NCI-H526 treated with DMSO at 0.1 percent for 48 hours (cell line): ENCODE data around the gene SPAAR.
"Not testable (repeated sequence)": the region's sequence is repeated elsewhere in the genome, so short reads cannot be mapped to it uniquely, and the experiment has no call there.

Experiments used
- DNase-seq: peaks from one replicate; lab custom pipeline; 2025; lab: John Stamatoyannopoulos, UW

The SPAAR gene, protein sequence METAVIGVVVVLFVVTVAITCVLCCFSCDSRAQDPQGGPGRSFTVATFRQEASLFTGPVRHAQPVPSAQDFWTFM

DNA sequence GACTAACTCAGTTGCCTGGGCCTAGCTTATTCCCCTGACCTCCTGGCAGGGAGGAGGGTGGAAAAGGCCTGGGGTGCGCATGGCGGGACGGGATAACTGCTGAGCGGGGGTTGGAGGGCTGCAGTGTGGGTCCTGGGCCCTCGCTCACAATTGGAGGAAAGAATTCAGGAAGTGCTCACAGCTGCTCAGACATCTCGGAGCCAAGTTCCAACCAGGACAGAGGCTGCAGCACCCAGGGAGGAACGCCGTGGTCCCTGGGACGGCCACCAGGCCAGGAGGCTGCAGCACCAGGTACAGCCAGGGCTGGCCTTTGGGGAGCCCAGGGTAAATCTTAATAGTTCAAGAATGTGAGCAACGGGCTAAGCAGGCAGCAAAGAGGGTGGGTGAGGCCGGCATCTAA is at the start of gene SPAAR:
Gene SPAAR, plus strand, starts transcription at position 217 of the 400 bp plus-strand sequence. CDS start 974 bp downstream, outside the sequence.
- DNase-seq = no peak

DNA sequence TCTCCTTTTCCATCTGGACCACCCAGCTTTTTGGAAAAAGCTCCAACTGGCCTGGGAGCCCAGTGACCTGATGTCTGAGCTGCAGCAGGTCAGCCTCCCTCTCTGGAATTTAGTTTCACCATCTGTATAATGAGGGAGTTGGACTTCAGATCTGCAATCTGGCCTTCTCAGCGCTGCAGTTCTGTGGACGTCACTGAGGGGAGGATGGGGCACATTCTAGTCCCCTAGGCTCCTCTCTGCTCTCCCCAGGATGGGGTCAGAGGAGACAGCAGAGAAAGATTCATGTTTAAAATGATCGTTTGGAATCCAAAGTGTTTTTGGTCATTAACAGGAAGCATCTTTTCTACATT is 49.3 kb upstream of the SPAAR start:
- DNase-seq = no peak

DNA sequence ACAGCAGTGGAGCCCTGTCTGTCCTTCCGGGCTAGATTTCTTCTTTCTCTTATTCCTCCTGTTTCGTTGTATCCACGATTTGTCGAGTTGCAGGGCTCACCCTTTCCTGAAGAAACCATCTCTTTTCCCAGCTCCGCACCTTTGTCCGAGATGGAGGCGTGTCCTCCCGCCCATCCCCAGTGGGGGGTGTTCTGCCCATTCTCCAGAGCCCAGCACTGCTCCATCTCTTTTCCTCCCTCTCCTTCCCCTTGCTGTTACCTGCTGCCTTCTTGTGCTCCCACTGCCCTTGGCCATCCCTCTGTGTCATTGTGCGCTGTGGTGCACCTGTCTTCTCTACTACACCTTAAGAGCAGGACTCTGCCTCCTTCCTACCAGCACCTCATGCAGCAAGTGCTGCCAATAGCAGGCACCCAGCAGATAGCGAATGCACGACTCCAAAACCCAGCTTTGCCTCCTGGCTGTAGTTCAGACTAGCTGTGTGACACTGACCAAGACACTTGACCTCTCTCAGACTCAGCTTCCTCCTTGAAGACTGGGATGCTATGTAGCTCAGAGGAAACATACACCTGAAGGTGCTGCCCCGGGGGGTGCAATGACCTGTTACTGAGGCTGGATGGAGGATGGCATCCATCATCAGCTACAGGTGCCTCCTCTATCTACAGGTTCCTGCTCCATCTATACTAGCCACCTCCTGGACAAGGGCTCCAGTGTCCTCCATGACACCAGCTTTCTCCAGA is 48.0 kb upstream of the SPAAR start:
- DNase-seq = no peak

DNA sequence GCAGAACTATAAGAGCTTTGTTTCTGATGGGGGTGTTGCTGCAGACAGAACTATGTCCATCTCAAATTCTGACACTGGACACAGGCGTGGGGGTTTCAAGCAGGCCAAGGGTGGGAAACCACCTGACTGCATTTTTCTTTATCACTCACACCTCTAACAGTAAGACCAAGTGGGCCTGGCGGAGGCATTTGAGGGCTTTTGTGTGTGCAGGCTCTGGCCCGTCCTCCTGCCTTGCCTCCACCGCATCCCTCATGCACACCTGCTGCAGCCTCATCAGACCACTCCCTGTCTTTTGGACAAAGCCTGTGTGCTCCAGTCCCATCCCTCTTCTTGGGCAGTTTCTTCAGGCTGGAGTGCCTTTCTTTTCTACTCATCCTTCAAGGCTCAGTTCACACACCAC is 47.0 kb upstream of the SPAAR start:
- no peak for DNase-seq

DNA sequence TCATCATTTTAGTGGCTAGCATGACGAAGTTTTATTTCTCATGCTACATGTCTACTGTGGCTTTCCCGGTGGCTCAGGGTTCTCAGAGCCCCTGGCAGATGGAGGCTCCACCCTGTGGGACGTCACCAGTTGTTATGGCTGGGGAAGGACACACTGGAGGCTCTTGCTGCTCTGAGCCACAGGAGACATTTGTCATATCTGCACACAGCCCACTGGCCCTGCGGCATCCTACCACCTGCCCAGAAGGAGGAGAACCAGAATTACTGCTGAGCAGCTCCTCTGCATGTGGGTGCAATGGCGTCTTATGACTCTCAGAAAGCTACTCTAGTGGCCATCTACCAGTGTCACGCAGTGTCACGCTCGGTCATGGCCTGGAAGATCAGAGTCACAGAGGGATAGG is 45.7 kb upstream of the SPAAR start:
- DNase-seq = no peak

DNA sequence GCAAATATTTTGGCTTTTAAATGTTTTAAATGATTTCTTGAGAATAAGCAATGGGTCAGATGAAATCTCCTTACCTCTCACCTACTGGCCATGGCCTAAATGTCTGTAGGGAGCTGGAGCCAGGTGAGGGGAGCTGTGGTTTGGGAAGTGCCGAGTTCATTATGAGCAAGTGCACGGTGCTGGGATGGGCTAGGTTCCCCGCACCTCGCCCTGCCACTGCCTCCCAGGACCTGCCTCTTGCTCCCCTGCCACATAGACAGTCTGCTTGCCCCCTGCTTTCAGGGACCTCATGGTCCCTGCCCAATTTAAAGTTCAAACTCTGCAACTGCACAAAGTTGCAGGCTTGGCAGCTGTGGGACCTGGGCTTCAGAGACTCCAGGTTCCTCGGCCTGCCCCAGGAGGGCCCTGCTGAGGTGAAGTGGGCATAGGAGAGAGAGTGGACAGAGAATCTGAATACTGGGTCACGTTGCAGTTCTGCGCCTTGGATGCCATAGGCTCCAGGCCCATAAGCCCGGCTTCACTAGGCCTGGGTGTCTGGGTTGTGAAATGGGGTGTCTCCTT is 44.5 kb upstream of the SPAAR start:
- no peak for DNase-seq

DNA sequence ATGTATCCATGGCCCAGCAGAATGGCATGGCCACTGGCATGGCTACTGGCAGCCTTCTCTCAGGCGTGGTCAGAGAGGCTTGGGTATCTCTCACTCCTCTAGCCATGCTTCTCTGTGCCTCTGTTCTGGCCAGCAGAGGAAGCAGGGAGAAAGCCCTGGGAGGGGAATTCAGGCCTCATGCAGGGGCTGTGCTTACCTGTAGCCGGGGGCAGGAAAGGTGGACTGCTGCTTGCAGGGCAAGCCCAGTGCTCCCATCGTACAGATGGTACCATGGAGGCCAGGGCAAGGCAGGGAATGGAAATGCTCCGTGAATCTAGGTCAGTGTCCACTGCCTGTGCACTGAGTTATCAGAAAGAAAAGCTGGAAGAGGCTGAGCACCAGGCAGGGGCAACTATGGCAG is 41.8 kb upstream of the SPAAR start:
- DNase-seq = no peak

DNA sequence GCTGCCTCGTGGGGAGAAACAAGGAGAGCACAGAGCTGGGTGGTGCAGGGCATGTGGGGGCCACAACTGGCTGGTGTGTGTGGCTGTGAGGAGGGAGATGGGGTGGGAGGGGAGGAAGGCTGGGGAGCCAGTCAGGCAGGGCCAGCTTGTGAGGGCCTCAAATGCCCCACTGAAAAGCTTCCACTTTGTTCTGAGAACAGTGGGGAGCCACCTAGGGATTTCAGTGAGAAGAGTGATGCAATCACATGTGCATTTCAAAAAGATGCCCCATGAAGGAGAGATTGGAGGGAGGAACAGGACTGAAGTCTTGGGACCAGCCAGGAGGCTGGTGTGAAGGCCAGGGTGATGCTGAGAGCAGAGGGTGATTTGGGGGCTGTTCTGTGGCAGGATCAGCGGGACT is 40.4 kb upstream of the SPAAR start:
- no peak for DNase-seq

DNA sequence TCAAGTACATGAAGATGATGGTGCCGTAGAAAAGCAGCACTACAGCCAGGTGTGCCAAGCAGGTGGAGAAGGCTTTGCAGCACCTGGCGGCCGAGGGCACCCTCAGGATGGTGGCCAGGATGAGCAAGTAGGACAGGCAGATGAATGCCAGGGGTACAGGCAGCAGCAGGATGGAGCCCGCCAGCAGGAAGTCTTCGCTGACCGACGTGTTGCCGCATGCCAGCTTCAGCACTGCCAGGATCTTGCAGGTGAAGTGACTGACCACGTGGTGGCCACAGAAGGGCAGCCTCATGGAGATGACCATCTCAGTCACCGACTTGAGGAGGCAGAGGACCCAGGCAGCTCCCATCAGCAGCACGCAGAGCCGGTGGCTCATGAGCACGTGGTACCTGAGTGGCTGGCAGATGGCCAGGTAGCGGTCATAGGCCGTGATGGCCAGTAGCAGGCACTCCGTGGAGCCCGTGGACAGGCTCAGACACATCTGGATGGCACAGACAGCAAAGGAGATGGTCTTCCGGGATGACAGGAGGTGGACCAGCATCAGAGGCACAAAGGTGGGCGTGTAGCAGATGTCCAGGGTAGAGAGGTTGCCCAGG is 39.6 kb upstream of the SPAAR start:
- DNase-seq = no peak

DNA sequence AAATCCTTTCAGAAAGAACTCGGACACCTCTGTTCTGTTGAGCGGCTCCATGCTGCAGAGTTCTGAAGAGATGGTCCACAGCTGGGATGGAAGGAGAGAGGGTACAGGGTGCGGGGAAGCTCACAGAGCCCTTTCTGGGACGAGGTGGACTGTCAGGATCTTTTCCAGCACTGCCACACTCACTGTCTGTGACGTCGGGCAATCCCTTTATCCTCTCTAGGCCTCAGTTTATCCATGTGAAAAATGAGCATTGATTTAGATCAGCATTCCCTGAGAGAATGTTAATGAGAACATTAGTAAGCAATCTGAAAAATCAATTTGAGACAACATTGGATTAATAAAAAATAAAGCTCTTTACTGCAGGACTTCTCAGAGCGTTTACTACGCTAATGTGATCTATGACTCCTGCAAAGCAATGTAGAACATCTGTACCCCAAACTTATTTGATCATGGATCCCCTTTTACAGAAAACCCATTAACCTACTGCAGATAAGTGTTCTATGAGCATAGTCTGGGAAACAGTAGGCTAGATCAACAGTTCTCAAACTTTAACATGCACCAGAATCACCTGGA is 38.9 kb upstream of the SPAAR start, which contains the start of gene OR13J1:
Gene OR13J1, minus strand, starts transcription at position 51 of the 573 bp plus-strand sequence. Its CDS starts 0 bp downstream, at position 51.
- DNase-seq = no peak

DNA sequence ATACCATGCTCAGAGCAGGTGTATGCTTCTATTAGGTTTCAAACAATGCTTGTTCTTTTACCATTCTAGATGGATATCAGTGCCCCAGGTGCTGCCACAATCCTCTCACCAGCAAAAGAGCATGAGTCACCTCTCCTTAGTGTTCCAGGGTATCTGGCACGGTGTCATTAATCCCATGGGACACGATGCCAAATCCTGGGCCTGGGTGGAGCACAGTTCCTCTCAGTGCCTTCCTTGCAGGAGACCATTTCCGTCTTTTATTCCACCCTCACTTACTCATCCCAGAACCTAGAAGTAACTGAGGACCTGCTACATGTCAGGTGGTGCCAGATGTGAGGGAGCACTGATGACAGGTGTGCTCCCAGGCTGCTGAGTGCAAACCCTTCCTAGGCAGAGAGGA is 37.7 kb upstream of the SPAAR start:
- no peak for DNase-seq

DNA sequence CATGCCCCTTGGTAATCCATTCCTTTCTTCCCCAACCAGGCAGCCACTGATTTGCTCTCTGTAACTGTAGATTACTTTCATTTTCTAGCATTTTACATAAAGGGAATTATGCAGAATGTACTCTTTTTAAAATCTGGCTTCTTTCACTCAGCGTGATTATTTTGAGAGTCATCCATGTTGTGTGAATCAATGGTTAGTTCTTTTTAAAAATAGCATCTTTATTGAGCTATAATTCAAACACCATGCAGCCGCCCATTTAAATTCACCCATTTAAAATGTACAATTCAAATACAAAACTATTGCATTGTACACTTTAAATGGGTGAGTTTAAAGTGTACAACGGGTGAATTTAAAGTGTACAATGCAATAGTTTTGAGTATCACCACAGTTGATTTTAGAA is 36.8 kb upstream of the SPAAR start:
- DNase-seq = no peak

DNA sequence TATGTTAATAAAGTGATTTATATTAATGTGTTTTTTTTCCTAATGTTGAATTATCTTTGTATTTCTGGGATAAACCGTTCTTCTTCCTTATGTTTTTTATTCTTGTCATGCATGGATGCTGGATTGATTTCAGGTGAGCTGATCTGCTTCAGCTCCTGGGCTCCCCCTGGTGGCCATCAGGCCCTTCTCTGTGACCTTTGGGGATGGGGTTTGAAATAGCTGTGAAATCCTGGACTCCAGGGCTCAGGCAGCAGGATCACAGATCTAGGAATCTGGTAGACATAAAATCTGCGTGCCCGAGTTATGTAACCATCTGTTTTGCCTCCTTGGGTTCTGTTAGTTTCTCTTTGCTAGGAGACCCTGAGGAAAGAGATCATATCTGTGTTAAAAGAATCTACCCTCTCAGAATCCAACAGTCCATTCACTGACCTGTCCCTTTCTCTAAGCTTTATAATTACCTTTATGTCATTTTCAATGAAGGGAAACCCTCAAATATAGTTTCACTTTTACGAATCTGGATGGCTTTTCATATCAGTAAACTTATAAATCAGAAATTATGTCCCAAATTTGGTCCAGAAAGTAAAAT is 26.9 kb upstream of the SPAAR start:
- DNase-seq = peak; percentile 20

DNA sequence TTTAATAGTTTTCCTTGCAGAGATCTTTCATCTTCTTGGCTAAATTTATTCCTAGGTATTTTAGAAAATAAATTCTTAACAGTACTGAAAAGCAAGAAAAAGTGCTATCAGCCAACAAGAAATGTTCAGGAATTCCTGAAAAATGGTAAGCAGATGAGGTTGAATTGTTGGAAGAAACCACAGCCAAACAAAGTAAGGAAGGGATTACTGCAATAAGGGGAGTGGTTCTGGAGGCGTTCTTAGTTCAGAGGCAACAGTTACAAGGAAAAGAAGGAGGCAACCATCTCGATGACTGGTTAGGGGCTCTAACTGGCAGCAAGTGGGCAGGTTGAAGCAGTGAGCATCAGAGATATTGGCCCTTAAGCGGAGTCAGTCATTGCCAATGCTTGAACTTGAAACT is 26.3 kb upstream of the SPAAR start:
- DNase-seq = no peak

DNA sequence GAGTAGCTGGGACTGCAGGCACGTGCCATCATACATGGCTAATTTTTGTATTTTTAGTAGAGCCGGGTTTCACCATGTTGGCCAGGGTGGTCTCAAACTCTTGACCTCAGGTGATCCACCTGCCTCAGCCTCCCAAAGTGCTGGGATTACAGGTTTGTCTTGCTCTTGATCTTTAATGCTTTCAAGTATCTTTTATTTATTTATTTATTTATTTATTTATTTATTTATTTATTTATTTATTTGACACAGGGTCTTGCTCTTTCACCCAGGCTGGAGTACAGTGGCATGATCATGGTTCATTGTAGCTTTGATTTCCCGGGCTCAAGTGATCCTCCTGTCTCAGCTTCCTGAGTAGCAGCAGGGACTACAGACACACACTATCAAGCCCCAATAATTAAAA is 24.4 kb upstream of the SPAAR start:
- DNase-seq = not testable (repeated sequence)

DNA sequence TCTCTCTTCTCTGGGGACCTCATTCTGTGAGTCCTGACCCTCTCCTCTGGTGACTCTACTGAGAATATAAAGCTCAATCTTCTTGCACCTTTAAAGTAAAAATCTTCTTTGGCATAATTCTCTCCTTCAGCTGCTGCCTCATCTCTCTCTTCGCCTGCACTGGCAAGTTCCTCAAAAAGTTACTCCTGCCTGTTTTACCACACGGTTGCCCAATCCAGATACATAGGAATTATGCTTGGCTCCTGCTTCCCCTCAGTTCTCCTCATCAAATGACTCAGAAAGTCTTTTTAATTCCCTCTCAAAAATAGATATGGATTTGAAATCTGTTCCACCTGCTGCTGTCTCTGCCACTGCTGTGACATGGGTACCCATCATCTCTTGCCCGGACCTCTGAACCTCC is 17.6 kb upstream of the SPAAR start:
- DNase-seq = no peak

DNA sequence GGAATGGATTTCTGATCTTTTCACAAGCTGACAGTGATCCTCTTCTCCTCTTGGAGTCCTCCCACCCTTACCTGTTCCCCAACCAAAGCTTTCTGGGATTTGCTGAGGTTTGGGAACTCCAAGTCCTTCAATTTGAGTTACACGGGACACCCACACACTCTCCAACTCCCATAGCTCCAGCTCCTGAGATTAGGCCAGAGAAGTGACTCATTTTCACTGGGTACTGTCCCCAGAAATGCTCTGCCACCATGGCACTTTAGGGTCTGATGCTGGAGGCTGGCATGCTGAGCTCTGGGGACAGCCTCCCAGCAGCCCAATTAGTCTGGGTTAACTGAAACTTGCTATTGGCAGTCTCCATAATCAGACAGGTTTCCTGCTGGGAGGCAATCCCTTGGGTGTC is 17.2 kb upstream of the SPAAR start:
- no peak for DNase-seq

DNA sequence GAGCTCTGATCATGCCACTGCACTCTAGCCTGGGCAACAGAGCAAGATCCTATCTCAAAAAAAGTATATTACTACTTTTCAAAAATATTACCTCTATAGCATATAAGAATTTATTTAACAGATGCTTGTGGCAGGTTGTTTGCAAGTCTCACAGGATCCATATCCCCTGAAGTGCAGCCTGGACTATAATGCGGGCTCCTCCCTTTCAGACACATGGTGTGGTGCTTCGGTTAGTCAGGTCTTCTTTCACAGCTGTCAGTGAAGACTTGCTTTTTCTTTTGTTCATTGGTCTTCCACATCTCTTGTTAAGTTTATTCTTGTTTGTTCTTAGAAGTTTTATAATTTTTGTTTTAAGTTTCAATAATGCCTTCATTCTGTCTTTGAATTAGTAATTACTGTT is 12.7 kb upstream of the SPAAR start:
- no peak for DNase-seq

DNA sequence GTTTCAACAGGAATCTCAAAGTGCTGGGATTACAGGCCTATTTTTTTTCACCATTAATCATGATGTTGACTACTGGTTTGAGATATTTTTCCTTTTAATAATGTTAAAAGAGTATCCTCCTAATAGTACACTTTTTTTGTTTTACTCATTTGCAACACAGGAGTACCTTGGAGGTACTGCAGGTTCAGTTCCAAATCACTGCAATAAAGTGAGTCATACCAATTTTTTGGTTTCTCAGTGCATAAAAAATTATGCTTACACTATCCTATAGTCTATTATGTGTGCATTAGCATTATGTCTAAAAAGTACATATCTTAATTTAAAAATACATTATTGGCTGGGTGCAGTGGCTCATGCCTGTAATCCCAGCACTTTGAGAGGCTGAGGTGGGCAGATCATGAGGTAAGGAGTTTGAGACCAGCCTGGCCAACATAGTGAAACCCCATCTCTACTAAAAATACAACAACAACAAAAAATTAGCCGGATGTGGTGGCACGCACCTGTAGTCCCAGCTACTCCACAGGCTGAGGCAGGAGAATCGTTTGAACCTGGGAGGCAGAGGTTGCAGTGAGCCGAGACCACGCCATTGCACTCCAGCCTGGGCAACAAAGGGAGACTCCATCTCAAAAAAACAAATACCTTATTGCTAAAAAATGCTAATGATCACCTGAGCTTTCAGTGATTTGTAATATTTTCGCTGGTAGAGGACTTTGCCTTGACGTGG is 11.8 kb upstream of the SPAAR start:
- DNase-seq = not testable (repeated sequence)

DNA sequence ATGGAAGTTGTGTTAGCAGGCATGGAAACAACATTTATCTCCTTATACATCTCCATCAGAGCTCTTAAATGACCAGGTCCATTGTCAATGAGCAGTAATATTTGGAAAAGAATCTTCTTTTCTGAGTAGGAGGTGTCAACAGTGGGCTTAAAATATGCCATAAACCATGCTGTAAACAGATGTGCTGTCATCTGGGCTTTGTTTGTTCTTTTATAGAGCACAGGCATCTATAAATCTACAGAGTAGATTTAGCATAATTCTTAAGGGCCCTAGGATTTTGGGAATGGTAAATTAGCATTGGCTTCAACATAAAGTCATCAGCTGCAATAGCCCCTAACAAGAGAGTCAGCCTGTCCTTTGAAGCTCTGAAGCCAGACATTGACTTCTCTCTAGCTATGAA is 11.0 kb upstream of the SPAAR start:
- no peak for DNase-seq

DNA sequence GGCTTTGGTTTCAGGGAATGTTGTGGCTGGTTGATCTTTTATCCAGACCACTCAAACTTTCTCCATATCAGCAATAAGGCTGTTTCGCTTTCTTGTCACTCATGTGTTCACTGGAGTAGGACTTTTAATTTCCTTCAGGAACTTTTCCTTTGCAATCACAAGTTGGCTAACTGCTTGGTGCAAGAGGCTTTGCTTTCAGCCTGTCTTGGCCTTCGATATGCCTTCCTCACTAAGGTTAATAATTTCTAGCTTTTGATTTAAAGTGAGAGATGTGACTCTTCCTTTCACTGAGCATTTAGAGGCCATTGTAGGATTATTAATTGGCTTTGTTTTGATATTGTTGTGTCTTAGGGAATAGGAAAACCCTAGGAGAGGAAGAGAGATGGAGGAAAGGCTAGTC is 10.3 kb upstream of the SPAAR start:
- DNase-seq = no peak

DNA sequence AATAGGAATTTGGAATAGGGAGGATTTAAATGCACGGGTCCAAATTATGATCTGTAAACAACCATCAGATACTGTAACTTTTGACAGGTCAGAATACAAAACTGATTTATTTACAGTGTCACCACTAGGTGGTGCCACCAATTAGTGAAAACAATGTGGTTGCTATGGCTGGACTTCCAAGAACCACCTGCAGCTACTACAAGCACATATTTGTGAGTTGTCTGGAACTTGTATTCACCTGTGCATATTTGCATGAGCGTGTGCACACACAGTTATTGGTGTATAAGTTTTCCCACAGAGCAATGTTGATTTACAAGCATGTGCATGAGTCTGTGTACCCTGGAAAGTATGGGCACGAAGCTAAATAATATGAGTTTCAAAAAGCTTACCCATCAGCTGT is 6.2 kb upstream of the SPAAR start:
- peak; percentile 63 for DNase-seq
